Suprapubic skin (tissue), 4 donors: Measurements from ENCODE around the gene ENDOU. TPM values are rescaled to one million over a fixed set of nuclear protein-coding genes. Genes with fewer than 3 reads are reported as not detected.

Experiments
- DNase-seq, 2 donors: peaks; one replicate each; pipeline ENCODE4 v3.0.0-alpha.2; 2019; ENCODE audit warnings: low spot score in 2 of 2
- H3K27ac ChIP-seq: fragments of 200-600 bp; sonication (generic); one replicate; pipeline ENCODE4 v1.5.1; 2019
- H3K27me3 ChIP-seq: fragments of 200-600 bp; sonication (generic); one replicate; pipeline ENCODE4 v1.5.1; 2019
- H3K36me3 ChIP-seq: fragments of 200-600 bp; sonication (generic); one replicate; pipeline ENCODE4 v1.5.1; 2019
- H3K4me1 ChIP-seq: fragments of 200-600 bp; sonication (generic); one replicate; pipeline ENCODE4 v1.5.1; 2019
- H3K4me3 ChIP-seq: fragments of 200-600 bp; sonication (generic); one replicate; pipeline ENCODE4 v1.5.1; 2019; ENCODE audit warnings: mild to moderate bottlenecking
- H3K9me3 ChIP-seq: fragments of 200-600 bp; sonication (generic); one replicate; pipeline ENCODE4 v1.5.1; 2019
- CTCF ChIP-seq, 2 donors: fragments of 200-600 bp in 1 of 2; fragments of 450-650 bp in 1 of 2; sonication (generic) in 1 of 2; IDR thresholded peaks; one replicate each; pipeline ENCODE4 v1.5.1; 2016 to 2019; ENCODE audit warnings: antibody characterized with exemption in 2 of 2, mild to moderate bottlenecking in 1 of 2, moderate library complexity in 1 of 2
- EP300 ChIP-seq: sonication (generic); formaldehyde crosslinking; IDR thresholded peaks from one replicate; pipeline ENCODE4 v1.6.1; 2017; ENCODE audit warnings: antibody characterized with exemption
- POLR2A ChIP-seq, 2 donors: fragments of 450-650 bp; IDR thresholded peaks; one replicate each; pipeline ENCODE4 v1.6.1; 2017; ENCODE audit warnings: antibody characterized with exemption in 2 of 2, mild to moderate bottlenecking in 2 of 2, moderate library complexity in 2 of 2
- POLR2AphosphoS5 ChIP-seq, 3 donors: sonication (generic); formaldehyde crosslinking; IDR thresholded peaks; one replicate each; pipeline ENCODE4 v1.6.1; 2017; ENCODE audit warnings: antibody characterized with exemption in 3 of 3
- WGBS: methylation state at CpG from one replicate; pipeline ENCODE4 v1.1.5; 2018; 5-methylcytosine and 5-hydroxymethylcytosine counted together
- total RNA-seq, 4 donors: library from RNA; depleted of rRNA; stranded (reverse); fragments of >200 nt; gene quantifications; one replicate each; pipeline ENCODE4 v1.1.0, GENCODE V29; 2016

ENDOU gene
- total RNA-seq, 4 donors from 2014 or later, result 3.5 to 36.1 (median 20.8) TPM

- Histone ChIP-seq H3K4me3 (no peak overlapping the region), H3K4me1 (peaks cover 55% of the 10 kb centered on the region), H3K36me3 (peaks cover 11% of the 10 kb centered on the region), H3K27ac (peak overlapping the region; percentile 26), H3K27me3 (no peaks in the 10 kb centered on the region), H3K9me3 (no peaks in the 10 kb centered on the region)
- DNase-seq, result peak in 1 of 2 donors; percentile 37
- WGBS, result 56% methylated on average over 7 of the region's 7 CpGs
- no peak for TF ChIP-seq CTCF (IDR thresholded peaks at IDR 0.05)
- TF ChIP-seq EP300, result no peak
- no peak for TF ChIP-seq POLR2AphosphoS5 (IDR thresholded peaks at IDR 0.05)
Measured at GRCh38 chr12:47722136-47722834, 3.0 kb downstream of the ENDOU start.

- Histone ChIP-seq H3K36me3 (peaks cover 11% of the 10 kb centered on the region), H3K27me3 (no peaks in the 10 kb centered on the region), H3K27ac (no peak overlapping the region), H3K9me3 (no peaks in the 10 kb centered on the region), H3K4me3 (no peak overlapping the region), H3K4me1 (peaks cover 60% of the 10 kb centered on the region)
- WGBS, result 63% methylated on average over 9 of the region's 9 CpGs
- DNase-seq, result no peak
- no peak for TF ChIP-seq POLR2A (IDR thresholded peaks at IDR 0.05)
- no peak for TF ChIP-seq CTCF (IDR thresholded peaks at IDR 0.05)
Measured at GRCh38 chr12:47721431-47721973, 3.8 kb downstream of the ENDOU start.

GRCh38 chr12:47718531-47718930, 6.8 kb downstream of the ENDOU start:
- no peaks in the 10 kb centered on the region for H3K9me3 ChIP-seq
- no peaks in the 10 kb centered on the region for H3K27me3 ChIP-seq
- H3K4me3 ChIP-seq, result no peak overlapping the region
- H3K36me3 ChIP-seq, result peaks cover 11% of the 10 kb centered on the region
- H3K4me1 ChIP-seq, result peaks cover 56% of the 10 kb centered on the region
- DNase-seq, result no peak
- H3K27ac ChIP-seq, result peak overlapping the region; percentile 90
- WGBS, result 76% methylated on average over 1 of the region's 1 CpG
- TF ChIP-seq POLR2A (IDR thresholded peaks at IDR 0.05) (no peak), POLR2AphosphoS5 (IDR thresholded peaks at IDR 0.05) (no peak), CTCF (IDR thresholded peaks at IDR 0.05) (no peak), EP300 (no peak)

GRCh38 chr12:47717443-47718193, 7.7 kb downstream of the ENDOU start:
- H3K27ac ChIP-seq, result peak overlapping the region; percentile 90
- peaks cover 51% of the 10 kb centered on the region for H3K4me1 ChIP-seq
- H3K27me3 ChIP-seq, result no peaks in the 10 kb centered on the region
- TF ChIP-seq CTCF (IDR thresholded peaks at IDR 0.05) (peak; percentile 63 to 87), POLR2AphosphoS5 (IDR thresholded peaks at IDR 0.05) (no peak)
- H3K4me3 ChIP-seq, result no peak overlapping the region
- no peaks in the 10 kb centered on the region for H3K9me3 ChIP-seq
- H3K36me3 ChIP-seq, result peaks cover 11% of the 10 kb centered on the region
- DNase-seq, result peak in 1 of 2 donors; percentile 90
- 12% methylated on average over 13 of the region's 13 CpGs for WGBS

GRCh38 chr12:47717046-47717442, 8.2 kb downstream of the ENDOU start:
- peaks cover 13% of the 10 kb centered on the region for H3K36me3 ChIP-seq

More at GRCh38 chr12:47717046-47717442, 8.2 kb downstream of the ENDOU start:
- TF ChIP-seq EP300 (no peak), POLR2AphosphoS5 (IDR thresholded peaks at IDR 0.05) (no peak), CTCF (IDR thresholded peaks at IDR 0.05) (no peak), POLR2A (IDR thresholded peaks at IDR 0.05) (no peak)
- peak overlapping the region; percentile 90 for H3K27ac ChIP-seq
- H3K9me3 ChIP-seq, result no peaks in the 10 kb centered on the region
- no peaks in the 10 kb centered on the region for H3K27me3 ChIP-seq
- H3K4me3 ChIP-seq, result no peak overlapping the region
- 76% methylated on average over 5 of the region's 6 CpGs for WGBS
- DNase-seq, result no peak
- H3K4me1 ChIP-seq, result peaks cover 45% of the 10 kb centered on the region
